GM11168 (cell line): Measurements from ENCODE around the gene TMBIM1.
"Not testable (repeated sequence)": the region's sequence is repeated elsewhere in the genome, so short reads cannot be mapped to it uniquely, and the experiment has no call there.

Source experiments
- in situ Hi-C: fragments of 300-500 bp; cut with MboI; formaldehyde crosslinking; loops from one replicate; pipeline ENCODE4 v1.12.0; 2022; ENCODE audit warnings: low sequenced_read_pairs; ENCODE audit not compliant: unreplicated experiment

The TMBIM1 gene

GRCh38 chr2:218274586-218274985 lies 17.7 kb downstream of the TMBIM1 start:
- in situ Hi-C loops = no loop called here

GRCh38 chr2:218273908-218274249 lies 18.4 kb downstream of the TMBIM1 start:
- in situ Hi-C loops = no loop called here

GRCh38 chr2:218273214-218273907 lies 18.9 kb downstream of the TMBIM1 start:
- in situ Hi-C loops = not testable (repeated sequence)

- in situ Hi-C loops = no loop called here
These were observed 19.6 kb downstream of the TMBIM1 start for GRCh38 chr2:218272531-218273212.

- in situ Hi-C loops = no loop called here
These were observed 20.3 kb downstream of the TMBIM1 start for GRCh38 chr2:218271865-218272530.

- in situ Hi-C loops = no loop called here
These were observed 20.9 kb downstream of the TMBIM1 start for GRCh38 chr2:218271487-218271797.

GRCh38 chr2:218270721-218271486 lies 21.4 kb downstream of the TMBIM1 start:
- in situ Hi-C loops = no loop called here

- in situ Hi-C loops = no loop called here
These were observed 22.2 kb downstream of the TMBIM1 start, which contains the start of the genes AAMP and PNKD for GRCh38 chr2:218269900-218270720. Gene AAMP (minus strand): TSS chr2:218270137. CDS start chr2:218270086, 51 bp downstream. Gene PNKD (plus strand): TSS chr2:218270519. CDS start chr2:218270536, 17 bp downstream.

- in situ Hi-C loops = no loop called here
These were observed 25.0 kb downstream of the TMBIM1 start for GRCh38 chr2:218267259-218267658.

- in situ Hi-C loops = no loop called here
These were observed 25.9 kb downstream of the TMBIM1 start for GRCh38 chr2:218266316-218266979.

- in situ Hi-C loops = no loop called here
These were observed 26.7 kb downstream of the TMBIM1 start for GRCh38 chr2:218265626-218266025.

GRCh38 chr2:218264773-218265561 lies 27.3 kb downstream of the TMBIM1 start:
- in situ Hi-C loops = no loop called here

GRCh38 chr2:218263817-218264641 lies 28.3 kb downstream of the TMBIM1 start:
- in situ Hi-C loops = no loop called here

GRCh38 chr2:218262631-218263586 lies 29.4 kb downstream of the TMBIM1 start:
- in situ Hi-C loops = no loop called here

GRCh38 chr2:218262237-218262600 lies 30.1 kb downstream of the TMBIM1 start:
- in situ Hi-C loops = no loop called here

GRCh38 chr2:218261423-218262236 lies 30.7 kb downstream of the TMBIM1 start:
- in situ Hi-C loops = no loop called here
